ENCODE data around the gene PLD1. TPM values are rescaled to one million over a fixed set of nuclear protein-coding genes. Genes with fewer than 3 reads are reported as not detected.

The PLD1 gene
- total RNA-seq, 2 donors from 2014 or later = 51.3 to 95.2 TPM

DNA sequence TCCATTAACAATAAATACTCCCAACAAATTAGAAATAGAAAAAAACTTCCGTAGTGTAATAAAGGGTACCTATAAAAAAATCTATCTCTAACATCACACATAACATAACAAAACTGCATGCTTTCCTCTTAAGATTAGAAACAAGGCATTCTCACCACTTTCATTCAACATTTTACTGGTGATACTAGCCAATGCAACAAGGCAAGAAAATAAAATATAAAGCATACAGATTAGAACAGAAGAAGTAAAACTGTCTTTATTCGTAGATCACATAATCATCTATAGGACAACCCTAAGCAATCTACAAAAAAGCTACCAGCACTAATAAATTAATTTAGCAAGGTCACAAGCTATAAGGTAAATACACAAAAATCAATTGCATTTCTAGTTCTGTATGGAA, 107.1 kb downstream of the PLD1 start:
- no peak overlapping the region for H3K27ac ChIP-seq
- no peak overlapping the region for H3K4me3 ChIP-seq
- H3K9me3 ChIP-seq = peaks cover 10% of the 10 kb centered on the region
- TF ChIP-seq, protein P1, sequence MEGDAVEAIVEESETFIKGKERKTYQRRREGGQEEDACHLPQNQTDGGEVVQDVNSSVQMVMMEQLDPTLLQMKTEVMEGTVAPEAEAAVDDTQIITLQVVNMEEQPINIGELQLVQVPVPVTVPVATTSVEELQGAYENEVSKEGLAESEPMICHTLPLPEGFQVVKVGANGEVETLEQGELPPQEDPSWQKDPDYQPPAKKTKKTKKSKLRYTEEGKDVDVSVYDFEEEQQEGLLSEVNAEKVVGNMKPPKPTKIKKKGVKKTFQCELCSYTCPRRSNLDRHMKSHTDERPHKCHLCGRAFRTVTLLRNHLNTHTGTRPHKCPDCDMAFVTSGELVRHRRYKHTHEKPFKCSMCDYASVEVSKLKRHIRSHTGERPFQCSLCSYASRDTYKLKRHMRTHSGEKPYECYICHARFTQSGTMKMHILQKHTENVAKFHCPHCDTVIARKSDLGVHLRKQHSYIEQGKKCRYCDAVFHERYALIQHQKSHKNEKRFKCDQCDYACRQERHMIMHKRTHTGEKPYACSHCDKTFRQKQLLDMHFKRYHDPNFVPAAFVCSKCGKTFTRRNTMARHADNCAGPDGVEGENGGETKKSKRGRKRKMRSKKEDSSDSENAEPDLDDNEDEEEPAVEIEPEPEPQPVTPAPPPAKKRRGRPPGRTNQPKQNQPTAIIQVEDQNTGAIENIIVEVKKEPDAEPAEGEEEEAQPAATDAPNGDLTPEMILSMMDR (IDR thresholded peaks at IDR 0.05) = no peak
- ATAC-seq (ENCODE audit: insufficient number of reproducible peaks, low FRiP score, low read depth) (no peak), DNase-seq (ENCODE audit: low spot score) (no peak)
- H3K27me3 ChIP-seq (replicated peaks; ENCODE audit: insufficient read depth) = no peaks in the 10 kb centered on the region
- H3K4me1 ChIP-seq (ENCODE audit: control insufficient read depth in 1 of 2, low read depth in 2 of 2) = peaks cover 15 to 42% of the 10 kb centered on the region in 2 donors
- peaks cover 7% of the 10 kb centered on the region for H3K36me3 ChIP-seq

DNA sequence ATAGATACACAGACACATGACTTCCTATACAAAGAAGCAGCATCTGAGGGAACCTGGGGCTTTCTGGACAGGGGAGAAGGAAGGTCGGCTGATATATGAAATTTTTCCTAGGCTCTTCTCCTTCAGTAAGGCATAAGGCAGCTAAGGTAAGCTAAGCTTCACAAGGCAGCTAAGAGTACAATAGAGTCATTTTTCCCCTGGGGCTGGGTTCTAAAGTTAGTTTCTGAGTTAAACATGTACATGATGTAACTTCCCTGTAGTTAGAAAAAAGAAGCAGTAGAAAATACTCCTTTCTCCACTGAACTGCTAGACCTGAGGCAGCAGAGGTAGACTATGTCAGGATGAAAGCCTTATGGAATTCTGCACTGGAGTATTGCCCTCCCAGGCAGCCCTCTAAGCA, 109.6 kb downstream of the PLD1 start:
- TF ChIP-seq, protein P1 (IDR thresholded peaks at IDR 0.05) = no peak
- Histone ChIP-seq H3K36me3 (peaks cover 4% of the 10 kb centered on the region), H3K4me1 (ENCODE audit: control insufficient read depth in 1 of 2, low read depth in 2 of 2) (peaks cover 15 to 44% of the 10 kb centered on the region in 2 donors), H3K4me3 (no peak overlapping the region), H3K9me3 (peaks cover 10% of the 10 kb centered on the region), H3K27ac (peak overlapping the region in 1 of 2 donors; percentile 24), H3K27me3 (replicated peaks; ENCODE audit: insufficient read depth) (no peaks in the 10 kb centered on the region)
- DNase-seq (ENCODE audit: low spot score) (no peak), ATAC-seq (ENCODE audit: insufficient number of reproducible peaks, low FRiP score, low read depth) (peak; percentile 66)

DNA sequence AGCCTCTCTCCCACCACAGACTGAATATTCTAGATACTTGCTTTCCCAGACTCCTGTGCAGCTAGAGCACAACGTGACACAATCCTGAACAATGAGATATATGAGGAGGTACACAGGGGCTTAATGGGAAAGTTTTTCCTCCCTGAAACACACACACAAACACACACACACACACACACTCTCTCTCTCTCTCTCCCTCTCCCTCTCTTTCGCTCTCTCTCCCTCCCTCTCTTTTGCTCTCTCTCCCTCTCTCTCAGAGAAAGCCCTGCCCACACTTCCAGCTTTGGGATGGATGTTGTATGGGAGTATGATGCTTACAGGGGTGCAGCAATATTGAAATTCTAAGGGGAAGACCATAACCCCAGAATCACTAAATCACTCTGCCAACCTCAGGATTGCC, 110.1 kb downstream of the PLD1 start:
- Histone ChIP-seq H3K27ac (peak overlapping the region in 1 of 2 donors; percentile 24), H3K9me3 (peaks cover 10% of the 10 kb centered on the region), H3K4me3 (no peak overlapping the region), H3K36me3 (peaks cover 4% of the 10 kb centered on the region), H3K27me3 (replicated peaks; ENCODE audit: insufficient read depth) (no peaks in the 10 kb centered on the region), H3K4me1 (ENCODE audit: control insufficient read depth in 1 of 2, low read depth in 2 of 2) (peaks cover 18 to 47% of the 10 kb centered on the region in 2 donors)
- ATAC-seq (ENCODE audit: insufficient number of reproducible peaks, low FRiP score, low read depth) (no peak), DNase-seq (ENCODE audit: low spot score) (no peak)
- TF ChIP-seq, protein P1 (IDR thresholded peaks at IDR 0.05) = no peak

DNA sequence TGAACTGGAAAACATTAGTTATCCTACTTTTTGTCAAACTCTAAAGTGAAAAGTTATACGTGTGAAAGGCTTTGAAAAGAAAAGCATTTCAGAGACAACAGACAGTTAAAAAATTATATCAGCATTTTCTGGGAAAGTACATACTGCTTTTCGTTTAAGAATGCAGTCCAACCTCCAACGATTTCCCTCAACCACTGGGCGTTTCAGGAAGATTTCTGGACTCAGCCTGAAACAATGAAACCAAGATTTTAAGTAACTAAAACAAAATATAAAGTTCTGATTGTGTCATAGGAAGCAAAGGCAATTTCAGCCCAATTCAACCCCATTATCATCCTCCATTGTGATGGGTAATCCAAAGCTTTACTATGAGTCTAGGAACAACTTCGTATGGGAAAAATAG, 110.7 kb downstream of the PLD1 start:
- no peak overlapping the region for H3K4me3 ChIP-seq
- TF ChIP-seq, protein P1 (IDR thresholded peaks at IDR 0.05) = no peak
- H3K27ac ChIP-seq = peak overlapping the region in 1 of 2 donors; percentile 24
- ATAC-seq (ENCODE audit: insufficient number of reproducible peaks, low FRiP score, low read depth) (no peak), DNase-seq (ENCODE audit: low spot score) (no peak)
- peaks cover 4% of the 10 kb centered on the region for H3K36me3 ChIP-seq
- peaks cover 10% of the 10 kb centered on the region for H3K9me3 ChIP-seq
- peaks cover 20 to 49% of the 10 kb centered on the region in 2 donors for H3K4me1 ChIP-seq (ENCODE audit: control insufficient read depth in 1 of 2, low read depth in 2 of 2)
- H3K27me3 ChIP-seq (replicated peaks; ENCODE audit: insufficient read depth) = no peaks in the 10 kb centered on the region

DNA sequence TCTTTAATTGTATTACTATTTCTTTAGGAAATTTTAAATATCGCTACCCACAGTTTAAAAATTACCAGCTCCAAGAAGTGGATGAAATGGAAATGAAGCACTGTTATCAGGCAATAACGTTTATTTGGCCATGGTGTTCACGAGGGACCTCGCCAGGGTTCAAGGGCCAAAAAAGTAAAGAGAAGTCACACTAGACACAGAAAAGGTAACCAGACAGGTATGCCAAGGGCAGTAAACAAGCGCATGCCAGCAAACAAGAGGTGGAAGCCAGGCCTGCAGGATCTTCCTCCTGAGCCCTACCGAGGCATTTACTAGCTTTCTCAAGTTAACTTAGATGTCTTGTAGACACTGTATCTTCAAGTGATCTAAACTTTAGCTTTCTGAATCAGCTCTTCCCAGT, 113.5 kb downstream of the PLD1 start:
- ATAC-seq (ENCODE audit: insufficient number of reproducible peaks, low FRiP score, low read depth) (no peak), DNase-seq (ENCODE audit: low spot score) (no peak)
- Histone ChIP-seq H3K36me3 (peaks cover 4% of the 10 kb centered on the region), H3K27ac (no peak overlapping the region), H3K27me3 (replicated peaks; ENCODE audit: insufficient read depth) (no peaks in the 10 kb centered on the region), H3K9me3 (no peaks in the 10 kb centered on the region), H3K4me3 (no peak overlapping the region), H3K4me1 (ENCODE audit: control insufficient read depth in 1 of 2, low read depth in 2 of 2) (peaks cover 17 to 42% of the 10 kb centered on the region in 2 donors)
- TF ChIP-seq, protein P1 (IDR thresholded peaks at IDR 0.05) = no peak

Measured in thoracic aorta (tissue), 2 donors.